Stimulated activated CD4-positive, alpha-beta T cell treated with anti-CD3 and anti-CD28 coated beads, Interleukin-12 subunit alpha, Interleukin-12 subunit beta, amount 100 ng/mL, for 4 hours (primary cell): Measurements from ENCODE around the gene FNBP1.

ENCODE experiments used
- DNase-seq: peaks from one replicate; pipeline ENCODE4 v3.0.0-alpha.2; 2020

The FNBP1 gene

GRCh38 chr9:129888293-129889121 lies 154.5 kb downstream of the FNBP1 start:
- peak; percentile 75 for DNase-seq

GRCh38 chr9:129887334-129888292 lies 155.4 kb downstream of the FNBP1 start:
- DNase-seq, result peak; percentile 48

DNA sequence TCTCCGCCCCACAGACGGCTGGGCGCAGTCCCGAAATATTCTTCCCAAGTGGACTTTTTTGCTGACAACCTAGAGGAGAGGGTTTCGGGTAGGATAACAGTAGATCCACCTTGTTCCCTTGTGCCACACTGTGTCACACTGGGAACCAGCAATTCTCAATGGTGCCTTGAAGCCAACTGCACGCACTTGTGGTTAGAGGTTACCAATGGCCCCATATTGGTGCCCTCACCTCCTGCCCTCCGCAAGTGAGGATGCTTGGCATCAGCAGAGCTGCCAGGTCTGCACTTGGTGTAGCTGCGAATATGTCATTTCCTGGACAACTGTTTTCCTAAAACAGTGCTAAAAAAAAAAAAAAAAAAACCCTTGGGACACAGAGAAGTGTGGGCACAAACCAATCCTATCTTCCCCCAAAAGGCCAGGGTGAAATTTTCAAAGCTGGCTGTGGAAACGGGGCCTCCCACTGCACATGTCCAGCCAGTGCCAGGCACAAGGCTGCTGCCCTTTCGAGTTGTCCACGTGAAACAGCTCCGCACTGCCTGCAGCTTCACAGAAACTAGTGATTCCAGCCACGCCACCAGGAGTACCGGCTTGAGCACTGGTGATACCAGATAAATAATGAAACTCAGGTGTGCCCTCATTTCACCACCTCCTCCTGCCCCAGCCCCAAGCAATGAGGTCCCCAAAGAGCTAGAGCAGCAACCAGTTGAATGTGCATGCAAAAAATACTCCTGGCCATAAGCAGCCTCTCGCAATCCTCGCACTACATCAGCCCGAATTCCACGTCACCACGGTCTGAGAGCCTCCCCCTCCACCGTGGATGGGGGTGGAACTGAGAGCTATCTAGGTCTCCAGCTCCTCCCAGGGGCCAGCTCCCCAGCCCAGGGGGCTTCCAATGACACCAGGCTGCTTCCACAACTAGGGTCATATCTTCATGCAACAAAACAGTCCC lies 156.5 kb downstream of the FNBP1 start:
- no peak for DNase-seq

DNA sequence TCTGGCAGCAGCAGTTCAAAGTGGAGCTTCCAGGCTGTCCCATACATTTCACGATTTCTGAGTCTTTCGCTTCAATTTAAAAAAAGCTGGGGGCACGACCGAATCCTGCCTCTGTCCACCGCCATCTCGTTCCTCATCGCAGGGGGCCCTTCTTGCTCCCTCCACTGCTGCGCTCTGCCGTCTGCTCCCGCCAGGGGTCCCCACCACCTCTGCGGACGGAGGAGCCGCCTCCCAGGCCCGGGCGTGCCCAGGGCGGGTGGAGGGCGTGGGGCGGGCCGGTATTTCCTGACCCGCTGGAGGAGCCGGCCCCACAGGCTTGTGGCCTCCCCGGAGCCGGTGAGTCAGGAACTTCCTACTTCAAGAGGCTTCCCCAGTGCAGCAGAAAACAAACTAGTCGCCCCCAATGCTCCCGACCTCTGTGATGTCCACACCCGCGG lies 157.3 kb downstream of the FNBP1 start:
- peak; percentile 91 for DNase-seq

DNA sequence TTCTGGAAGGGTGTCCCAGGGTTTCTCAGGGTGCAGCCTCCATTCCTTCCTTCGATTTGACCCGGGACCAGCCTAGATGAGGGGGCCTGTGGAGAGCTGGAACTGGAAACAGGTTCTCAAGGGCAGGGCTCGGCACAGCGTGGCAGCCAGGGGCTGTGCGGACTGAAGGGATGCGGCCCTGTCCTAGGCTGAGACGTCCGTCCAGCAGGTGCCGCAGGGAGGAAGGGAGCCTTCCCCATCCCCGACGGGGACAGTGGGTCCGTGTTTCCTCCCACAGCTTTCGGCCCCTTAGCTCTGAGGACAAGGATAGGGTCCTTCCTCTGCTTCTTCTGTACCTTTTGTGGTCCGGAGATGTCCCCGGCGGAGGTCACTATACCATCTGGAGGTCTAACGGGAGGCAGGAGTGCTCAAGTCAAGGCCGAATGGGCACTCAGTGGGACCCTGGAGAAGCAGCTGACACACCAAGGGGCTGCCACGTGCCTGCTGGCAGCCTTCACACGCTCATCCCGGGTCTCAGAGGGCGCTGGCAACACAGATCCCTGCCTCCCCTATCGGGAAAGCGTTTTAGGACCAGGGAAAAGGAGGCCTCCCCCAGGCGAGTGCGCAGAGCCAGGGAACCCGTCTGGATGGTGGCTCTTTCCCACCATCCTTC lies 157.8 kb downstream of the FNBP1 start:
- peak; percentile 43 for DNase-seq

- peak; percentile 95 for DNase-seq
These were observed 158.6 kb downstream of the FNBP1 start for GRCh38 chr9:129884220-129885017.

GRCh38 chr9:129881547-129882324 lies 161.3 kb downstream of the FNBP1 start:
- no peak for DNase-seq

DNA sequence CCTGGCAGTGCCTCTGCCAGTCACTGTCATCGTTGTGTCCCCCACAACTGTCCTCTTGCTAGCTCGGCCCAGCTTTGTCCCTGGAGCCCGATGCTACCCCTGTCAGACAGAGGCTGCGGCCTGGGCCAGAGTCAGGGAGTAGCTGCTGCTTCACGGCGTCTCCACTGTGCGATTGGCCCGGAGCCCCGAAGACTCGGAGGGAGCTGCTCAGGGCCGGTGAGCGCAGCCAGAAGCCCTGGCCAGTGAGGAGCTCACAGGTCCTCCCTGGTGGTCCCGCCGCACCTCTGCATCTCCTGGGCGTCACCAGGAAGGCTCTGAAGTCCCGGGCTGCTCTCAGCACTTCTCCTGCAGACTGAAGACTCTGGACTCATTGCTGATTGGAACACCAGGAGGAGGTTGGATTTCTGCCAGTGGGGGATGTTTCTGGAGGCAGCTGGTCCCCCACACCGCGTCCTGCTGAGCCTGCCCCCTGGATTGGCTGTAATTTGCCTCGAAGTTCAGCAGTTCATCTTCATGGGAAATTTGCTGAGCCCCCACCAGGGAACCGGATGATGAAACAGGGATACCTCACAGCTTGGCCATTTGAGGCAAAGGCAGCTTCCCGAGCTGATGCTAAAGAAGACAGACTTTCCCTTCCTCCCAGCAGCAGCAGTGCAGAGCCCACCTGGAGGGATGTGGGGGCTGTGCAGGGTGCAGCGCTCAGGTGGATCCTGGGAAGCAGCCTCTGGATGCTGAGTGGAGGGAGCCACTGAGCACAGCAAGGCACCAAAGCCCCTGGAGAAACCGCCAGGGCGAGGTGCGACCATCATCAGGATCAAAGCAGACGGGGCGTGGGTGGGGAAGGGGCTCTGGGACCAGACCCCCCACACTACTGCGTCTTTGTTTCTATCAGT lies 162.1 kb downstream of the FNBP1 start:
- no peak for DNase-seq

- DNase-seq, result no peak
These were observed 162.9 kb downstream of the FNBP1 start for GRCh38 chr9:129879991-129880653.

DNA sequence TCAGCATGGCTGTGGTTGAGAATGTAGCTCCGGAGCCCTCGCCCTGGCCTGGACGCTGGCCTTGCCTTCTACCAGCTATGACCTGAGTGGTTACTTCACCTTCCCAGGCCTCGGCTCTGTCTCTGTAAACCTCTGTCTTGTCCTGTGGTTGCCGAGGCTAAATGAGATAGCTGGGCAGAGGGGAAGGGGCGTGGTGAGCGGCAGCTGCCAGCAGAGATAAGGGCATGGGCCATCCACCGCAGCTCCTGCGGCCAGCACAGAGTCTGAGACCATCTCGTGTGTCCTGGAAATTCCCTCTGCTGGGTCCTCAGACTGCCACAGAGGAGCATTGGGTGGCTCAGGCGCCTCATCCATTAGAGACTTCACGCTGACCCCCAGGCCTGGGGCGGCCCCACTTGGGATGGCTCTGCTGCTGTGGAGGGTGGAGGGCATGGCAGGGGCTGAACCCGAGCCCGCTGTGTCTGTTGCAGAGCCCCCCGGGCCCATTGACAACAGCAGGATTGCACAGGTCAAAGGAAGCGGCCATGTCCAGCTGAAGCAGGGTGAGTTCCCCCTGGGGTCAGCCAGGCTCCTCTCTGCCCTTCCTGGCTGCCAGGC lies 163.8 kb downstream of the FNBP1 start:
- DNase-seq, result no peak

- no peak for DNase-seq
These were observed 164.7 kb downstream of the FNBP1 start for GRCh38 chr9:129878291-129878690.

DNA sequence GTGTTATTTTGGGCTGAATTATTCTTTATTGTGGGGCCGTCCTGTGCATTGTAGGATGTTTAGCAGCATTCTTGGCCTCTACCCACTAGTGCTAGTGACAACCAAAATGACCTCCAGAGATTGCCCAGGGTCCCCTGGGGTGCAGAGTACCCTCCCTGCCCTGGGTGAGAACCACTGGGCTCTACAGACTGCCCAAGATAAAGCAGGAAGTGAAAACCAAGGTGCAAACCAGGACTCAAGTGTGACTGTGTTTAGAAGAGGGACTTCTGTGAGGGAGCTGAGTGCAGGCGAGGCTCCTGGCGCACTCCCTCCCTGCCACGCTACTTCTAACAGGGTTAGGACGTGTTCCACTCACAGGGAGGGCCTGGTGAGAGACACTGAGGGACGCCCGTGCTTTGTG lies 166.2 kb downstream of the FNBP1 start:
- no peak for DNase-seq

DNA sequence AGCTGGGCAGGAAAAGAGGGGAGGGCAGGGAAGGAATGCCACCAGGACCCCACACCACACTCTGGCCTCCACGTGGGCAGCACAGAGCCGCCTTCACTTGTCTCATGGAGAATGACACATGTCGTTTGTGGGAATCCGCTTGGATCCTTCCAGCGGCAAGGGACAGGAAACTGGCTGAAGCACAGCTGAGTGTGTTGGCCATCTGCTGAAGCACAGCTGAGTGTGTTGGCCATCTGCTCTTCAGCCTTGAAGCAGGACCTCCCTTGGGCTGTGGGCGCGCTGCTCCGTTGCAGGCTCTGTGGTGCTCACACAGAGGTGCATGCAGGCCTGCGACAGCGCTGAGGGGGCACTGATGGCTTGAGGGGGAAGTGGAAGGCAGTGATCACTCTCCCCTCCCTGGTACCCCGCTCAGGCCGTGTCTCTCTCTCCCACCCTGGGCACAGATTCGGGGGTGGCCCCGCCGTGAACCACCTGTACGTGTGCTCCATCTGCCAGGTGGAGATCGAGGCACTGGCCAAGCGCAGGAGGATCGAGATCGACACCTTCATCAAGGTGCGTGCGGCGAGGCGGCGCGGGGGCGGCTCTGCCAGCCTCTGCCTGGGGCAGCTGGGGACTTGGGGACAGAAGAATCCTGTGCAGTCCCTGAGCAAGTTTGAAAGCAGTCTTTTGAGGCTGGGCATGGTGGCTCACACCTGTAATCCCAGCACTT lies 167.1 kb downstream of the FNBP1 start:
- no peak for DNase-seq

DNA sequence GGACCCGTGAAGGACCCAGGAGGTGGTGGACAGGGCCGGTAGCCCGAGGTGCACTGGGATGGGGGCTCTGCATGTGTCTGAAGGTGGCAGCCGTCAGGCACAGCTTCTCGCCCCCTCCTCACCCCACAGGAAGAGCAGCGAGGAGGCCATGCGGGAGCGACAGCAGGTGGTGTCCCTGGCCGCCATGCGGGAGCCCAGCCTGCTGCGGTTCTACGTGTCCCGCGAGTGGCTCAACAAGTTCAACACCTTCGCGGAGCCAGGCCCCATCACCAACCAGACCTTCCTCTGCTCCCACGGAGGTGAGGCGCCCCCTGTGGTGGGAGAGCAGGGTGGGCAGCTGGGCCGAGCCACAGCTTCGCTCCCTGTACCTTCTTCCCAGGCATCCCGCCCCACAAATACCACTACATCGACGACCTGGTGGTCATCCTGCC lies 167.8 kb downstream of the FNBP1 start:
- DNase-seq, result no peak

DNA sequence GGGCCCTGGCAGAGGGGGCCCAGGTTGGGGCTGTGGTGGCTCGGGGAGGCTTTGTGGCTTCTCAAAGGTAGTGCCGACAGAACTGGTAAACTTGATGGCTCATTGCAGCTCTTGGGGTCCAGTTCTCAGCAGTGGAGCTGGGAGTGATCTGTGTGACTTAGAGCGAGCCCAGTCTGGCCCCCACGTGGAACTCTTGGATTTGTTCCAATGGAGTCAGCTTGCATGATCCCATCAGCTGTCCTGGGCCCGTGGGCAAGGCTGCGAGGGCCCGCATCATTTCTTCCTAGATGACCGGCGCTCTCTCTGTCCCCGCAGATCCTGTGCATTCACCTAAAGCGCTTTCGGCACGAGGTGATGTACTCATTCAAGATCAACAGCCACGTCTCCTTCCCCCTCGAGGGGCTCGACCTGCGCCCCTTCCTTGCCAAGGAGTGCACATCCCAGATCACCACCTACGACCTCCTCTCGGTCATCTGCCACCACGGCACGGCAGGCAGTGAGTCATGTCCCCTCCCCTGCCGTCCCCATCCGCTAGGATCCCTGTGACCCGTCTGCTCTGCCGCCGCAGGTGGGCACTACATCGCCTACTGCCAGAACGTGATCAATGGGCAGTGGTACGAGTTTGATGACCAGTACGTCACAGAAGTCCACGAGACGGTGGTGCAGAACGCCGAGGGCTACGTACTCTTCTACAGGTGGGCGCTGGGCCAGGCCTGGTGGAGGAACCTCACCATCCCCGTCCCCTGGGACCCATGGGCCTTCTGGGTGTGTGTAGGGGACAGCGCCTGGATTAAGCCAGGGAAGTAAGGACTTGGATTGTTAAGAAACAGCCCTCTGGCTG lies 168.5 kb downstream of the FNBP1 start:
- DNase-seq, result no peak

DNA sequence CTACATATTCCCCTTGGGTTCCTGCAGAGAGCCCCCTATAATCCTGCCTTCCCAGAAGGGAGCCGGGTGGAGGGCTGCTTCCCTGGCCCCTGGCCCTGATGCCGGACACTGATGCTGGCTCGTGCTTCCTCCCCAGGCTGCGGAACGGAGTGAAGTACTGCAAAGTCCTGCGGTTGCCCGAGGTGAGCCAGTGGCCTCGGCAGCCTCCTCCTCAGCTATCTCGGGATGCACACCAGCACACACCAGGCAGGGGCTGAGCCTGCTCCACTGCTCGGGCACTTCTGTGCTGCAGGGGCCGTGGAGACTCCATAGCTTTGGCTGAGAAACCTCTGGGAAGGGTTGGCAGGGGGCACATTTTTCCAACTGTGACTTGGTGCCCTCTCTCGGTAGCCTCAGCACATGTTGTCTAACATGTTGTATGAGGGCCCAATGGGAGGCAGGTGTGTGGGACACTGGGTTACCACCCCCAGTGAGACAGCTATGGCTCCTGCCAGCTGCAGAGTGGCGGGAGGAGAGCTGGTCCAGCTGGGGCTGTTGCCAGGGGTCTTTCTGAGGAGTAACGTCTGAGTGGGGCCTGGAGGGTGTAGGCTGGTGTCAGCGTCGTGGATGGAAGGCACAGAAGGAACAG lies 169.3 kb downstream of the FNBP1 start:
- no peak for DNase-seq
